Neutrophil (primary cell): ENCODE results near the gene DISP2.

Experiments used
- H3K27ac ChIP-seq: fragments of 200-600 bp; sonication (generic); 2 replicates; pipeline ENCODE4 v1.5.1; 2016; ENCODE audit warnings: mild to moderate bottlenecking, moderate library complexity
- H3K27me3 ChIP-seq: fragments of 200-600 bp; sonication (generic); 2 replicates; pipeline ENCODE4 v1.6.0; 2016; ENCODE audit warnings: mild to moderate bottlenecking
- H3K36me3 ChIP-seq: fragments of 200-600 bp; sonication (generic); 2 replicates; pipeline ENCODE4 v1.5.1; 2017
- H3K4me1 ChIP-seq, 2 experiments: fragments of 200-600 bp in 1 of 2; sonication (generic) in 1 of 2; 1 replicate in 1 of 2; 2 replicates in 1 of 2; pipeline versions ENCODE4 v1.5.1 to v1.6.1; 2013 to 2016; ENCODE audit warnings: low read depth in 1 of 2, low read length in 1 of 2, mild to moderate bottlenecking in 1 of 2, moderate library complexity in 1 of 2; ENCODE audit not compliant: control insufficient read depth in 1 of 2, insufficient read depth in 1 of 2
- H3K4me3 ChIP-seq, 2 experiments: fragments of 200-600 bp in 1 of 2; sonication (generic) in 1 of 2; 1 replicate in 1 of 2; 2 replicates in 1 of 2; pipeline ENCODE4 v1.5.1; 2013 to 2016; ENCODE audit warnings: low read depth in 1 of 2, low read length in 1 of 2, mild to moderate bottlenecking in 1 of 2, moderate library complexity in 1 of 2
- H3K9me3 ChIP-seq: fragments of 200-600 bp; sonication (generic); 2 replicates; pipeline ENCODE4 v1.5.1; 2016
- TF ChIP-seq, protein P1 (sequence below): fragments of 200-600 bp; sonication (generic); IDR thresholded peaks from 2 replicates; pipeline ENCODE4 v1.5.1; 2016; ENCODE audit warnings: antibody characterized with exemption

The DISP2 gene

DNA sequence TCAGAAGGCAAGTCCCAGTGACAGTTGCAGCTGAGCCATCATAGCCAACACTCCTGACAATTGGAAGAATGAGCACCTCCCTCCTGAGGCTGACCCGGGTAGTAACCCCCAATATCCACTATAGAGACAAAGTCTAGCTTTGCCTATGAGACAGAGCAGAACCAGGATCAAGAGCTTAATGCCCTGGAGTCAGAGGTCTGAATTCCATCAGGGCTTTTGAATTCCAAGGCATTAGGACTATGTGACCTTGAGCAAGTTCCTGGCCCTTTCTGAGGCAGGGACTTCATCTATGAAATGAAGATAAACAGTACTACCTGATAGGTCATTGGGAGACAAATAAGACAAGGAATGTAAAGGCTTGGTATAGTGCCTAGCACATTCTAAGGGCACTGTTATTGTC lies 37.6 kb upstream of the DISP2 start:
- H3K27me3 ChIP-seq, result peaks cover 5% of the 10 kb centered on the region
- TF ChIP-seq, protein P1, sequence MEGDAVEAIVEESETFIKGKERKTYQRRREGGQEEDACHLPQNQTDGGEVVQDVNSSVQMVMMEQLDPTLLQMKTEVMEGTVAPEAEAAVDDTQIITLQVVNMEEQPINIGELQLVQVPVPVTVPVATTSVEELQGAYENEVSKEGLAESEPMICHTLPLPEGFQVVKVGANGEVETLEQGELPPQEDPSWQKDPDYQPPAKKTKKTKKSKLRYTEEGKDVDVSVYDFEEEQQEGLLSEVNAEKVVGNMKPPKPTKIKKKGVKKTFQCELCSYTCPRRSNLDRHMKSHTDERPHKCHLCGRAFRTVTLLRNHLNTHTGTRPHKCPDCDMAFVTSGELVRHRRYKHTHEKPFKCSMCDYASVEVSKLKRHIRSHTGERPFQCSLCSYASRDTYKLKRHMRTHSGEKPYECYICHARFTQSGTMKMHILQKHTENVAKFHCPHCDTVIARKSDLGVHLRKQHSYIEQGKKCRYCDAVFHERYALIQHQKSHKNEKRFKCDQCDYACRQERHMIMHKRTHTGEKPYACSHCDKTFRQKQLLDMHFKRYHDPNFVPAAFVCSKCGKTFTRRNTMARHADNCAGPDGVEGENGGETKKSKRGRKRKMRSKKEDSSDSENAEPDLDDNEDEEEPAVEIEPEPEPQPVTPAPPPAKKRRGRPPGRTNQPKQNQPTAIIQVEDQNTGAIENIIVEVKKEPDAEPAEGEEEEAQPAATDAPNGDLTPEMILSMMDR, result no peak

DNA sequence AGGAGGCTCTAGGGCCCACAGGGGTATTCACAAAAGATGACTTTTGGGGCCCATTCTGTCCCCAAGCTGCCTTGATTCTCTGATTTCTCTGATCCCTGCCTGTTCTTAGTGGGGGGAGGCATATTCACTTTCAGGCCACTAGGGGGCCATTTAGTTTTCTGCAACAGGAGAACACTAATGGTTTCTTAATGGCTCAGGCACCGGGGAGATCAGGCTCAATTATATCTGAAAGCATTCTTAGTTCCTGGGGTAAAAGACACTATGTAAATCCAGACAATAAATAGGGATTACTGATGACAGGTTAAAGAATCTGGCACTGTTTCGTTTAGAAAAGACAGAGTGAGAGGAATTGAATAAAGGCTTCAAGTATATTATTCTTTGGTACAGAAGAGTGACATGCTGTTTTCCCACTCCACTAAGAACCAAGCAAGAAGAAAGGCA lies 37.1 kb upstream of the DISP2 start:
- peaks cover 27 to 38% of the 10 kb centered on the region in 2 experiments for H3K4me1 ChIP-seq
- H3K27ac ChIP-seq, result peak overlapping the region; percentile 22
- TF ChIP-seq, protein P1, result peak; percentile 93

More for the DNA sequence above, 37.6 kb upstream of the DISP2 start:
- Histone ChIP-seq H3K4me1 (peaks cover 21 to 33% of the 10 kb centered on the region in 2 experiments), H3K9me3 (no peaks in the 10 kb centered on the region), H3K36me3 (no peaks in the 10 kb centered on the region), H3K4me3 (no peak overlapping the region), H3K27ac (no peak overlapping the region)

DNA sequence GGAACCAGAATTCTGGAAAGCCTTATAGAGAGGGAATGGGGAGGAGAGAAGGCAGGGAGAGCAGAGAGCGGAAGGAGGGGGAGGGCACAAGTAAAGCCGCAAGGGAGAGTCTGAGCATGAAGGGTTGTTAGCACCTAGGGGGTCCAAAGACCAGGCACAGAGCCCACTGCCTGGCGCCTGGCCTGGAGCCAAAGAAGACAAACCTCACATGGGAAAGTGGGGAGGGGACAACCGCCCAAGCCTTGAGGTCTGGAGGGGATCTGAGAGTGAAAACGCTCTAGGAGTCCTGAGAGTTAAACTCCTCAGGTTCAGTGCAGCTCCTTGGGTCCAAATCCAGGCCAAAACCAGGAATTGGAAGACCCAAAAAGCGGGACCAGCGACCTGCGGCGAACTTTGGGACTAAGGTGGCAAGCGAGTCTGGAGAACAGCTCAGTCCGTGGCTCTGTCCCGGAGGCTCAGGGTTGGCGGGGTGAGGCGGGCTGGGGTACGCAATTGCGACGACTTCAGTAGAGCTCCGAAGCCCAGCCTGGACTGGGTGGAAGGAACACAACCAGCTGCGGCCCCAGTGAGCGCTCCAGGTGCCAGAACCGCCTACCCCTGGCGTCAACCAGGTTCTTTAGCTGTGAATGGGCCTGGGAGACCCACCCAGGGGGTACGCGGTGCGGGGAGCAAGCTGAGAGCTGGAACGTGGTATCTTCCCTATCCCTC lies 35.3 kb upstream of the DISP2 start:
- peak overlapping the region; percentile 59 to 76 for H3K4me3 ChIP-seq
- no peaks in the 10 kb centered on the region for H3K27me3 ChIP-seq
- peaks cover 18 to 36% of the 10 kb centered on the region in 2 experiments for H3K4me1 ChIP-seq
- H3K27ac ChIP-seq, result peak overlapping the region; percentile 86
- no peaks in the 10 kb centered on the region for H3K36me3 ChIP-seq
- TF ChIP-seq, protein P1, result no peak
- H3K9me3 ChIP-seq, result no peaks in the 10 kb centered on the region

More for the DNA sequence above, 37.1 kb upstream of the DISP2 start:
- Histone ChIP-seq H3K9me3 (no peaks in the 10 kb centered on the region), H3K27me3 (no peaks in the 10 kb centered on the region), H3K36me3 (no peaks in the 10 kb centered on the region), H3K4me3 (no peak overlapping the region)

DNA sequence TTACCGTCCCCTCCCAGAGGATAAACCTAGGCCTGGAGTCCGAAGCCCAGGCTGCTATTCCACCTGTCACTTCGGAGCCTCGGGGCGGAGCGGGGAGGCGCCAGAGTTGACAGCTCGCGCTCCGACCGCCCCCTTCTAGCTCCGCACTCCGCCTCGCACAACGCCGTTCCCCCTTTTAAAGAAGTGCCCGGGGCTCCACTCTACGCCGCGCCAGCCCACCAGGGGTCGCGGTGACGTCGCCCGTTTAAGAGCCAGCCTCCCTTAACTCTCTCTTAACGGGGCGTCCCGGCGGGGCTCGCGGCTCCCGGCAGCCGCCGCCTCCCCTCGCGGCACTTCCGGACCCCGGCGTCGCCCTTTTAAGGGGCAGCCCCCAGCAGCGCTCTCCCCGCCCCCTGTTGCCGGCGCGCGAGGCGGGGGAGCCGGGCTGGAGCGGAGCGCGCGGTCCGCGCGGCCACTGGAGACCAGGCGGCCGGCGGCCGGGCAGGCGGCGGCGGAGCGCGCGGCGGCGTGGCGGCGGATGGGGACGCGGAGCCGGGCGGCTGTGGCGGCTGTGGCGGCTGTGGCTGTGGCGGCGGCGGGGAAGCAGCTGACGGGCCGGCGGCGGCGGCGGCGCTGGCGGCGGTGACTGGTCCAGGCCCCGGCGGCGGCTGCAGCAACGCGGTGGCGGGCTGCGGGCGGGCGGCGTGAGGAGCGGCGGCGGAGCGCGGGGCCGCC lies 34.6 kb upstream of the DISP2 start, which contains the start of gene INAFM2:
INAFM2 (plus strand) TSS at position 454 of the 714 bp plus-strand sequence. CDS start 364 bp downstream, outside the sequence.
- Histone ChIP-seq H3K9me3 (no peaks in the 10 kb centered on the region), H3K36me3 (no peaks in the 10 kb centered on the region), H3K27ac (peak within 1 kb of the TSS; percentile 86), H3K4me1 (peaks cover 18 to 36% of the 10 kb centered on the region in 2 experiments), H3K4me3 (peak within 1 kb of the TSS; percentile 78 to 80), H3K27me3 (no peaks in the 10 kb centered on the region)
- TF ChIP-seq, protein P1, result peak; percentile 84

DNA sequence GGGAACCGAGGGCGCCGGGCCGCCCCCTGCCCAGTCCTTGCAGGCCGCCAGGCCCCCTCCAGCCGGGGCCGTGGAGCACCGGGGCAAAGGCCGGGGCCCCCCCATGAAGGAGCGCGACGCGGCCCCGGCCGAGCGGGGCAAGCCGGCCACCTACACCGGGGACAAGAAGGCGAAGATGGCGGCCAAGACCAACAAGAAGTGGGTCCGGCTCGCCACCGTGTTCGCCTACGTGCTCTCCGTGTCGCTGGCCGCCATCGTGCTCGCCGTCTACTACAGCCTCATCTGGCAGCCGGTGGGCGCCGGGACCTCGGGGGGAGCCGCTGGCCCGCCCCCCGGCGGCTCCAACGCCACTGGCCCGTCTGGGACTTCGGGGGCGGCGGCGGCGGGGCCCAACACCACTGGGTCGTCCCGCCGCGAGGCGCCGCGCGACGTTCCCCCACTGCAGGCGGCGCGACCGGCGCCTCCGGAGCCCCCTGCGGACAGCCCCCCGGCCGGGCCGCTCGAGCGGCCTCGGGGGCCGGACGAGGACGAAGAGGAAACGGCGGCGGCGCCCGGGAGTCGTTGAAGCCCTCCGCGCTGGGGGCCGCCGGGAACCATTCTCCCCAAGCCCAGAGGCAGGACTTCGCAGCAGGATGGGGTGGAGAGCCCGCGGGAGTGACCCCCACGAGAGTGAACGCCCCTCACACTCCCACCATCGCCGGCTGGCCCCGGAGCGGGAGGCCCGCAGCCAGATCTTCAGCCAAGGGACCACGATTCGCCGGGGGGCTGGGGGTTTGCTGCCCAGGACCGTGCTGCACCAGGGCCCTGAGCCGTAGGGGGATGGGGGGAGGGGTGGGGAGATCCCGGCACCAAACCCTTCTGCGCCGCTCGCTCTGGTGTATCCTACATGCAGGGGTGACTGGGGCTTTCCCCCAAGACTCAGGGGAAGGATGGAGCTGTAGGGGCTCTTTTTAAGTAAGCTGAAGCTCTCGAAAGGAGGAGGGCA lies 33.8 kb upstream of the DISP2 start:
- peak overlapping the region; percentile 86 for H3K27ac ChIP-seq
- no peaks in the 10 kb centered on the region for H3K9me3 ChIP-seq
- H3K4me1 ChIP-seq, result peaks cover 18 to 36% of the 10 kb centered on the region in 2 experiments
- peak overlapping the region; percentile 78 to 80 for H3K4me3 ChIP-seq
- TF ChIP-seq, protein P1, result no peak
- no peaks in the 10 kb centered on the region for H3K36me3 ChIP-seq
- no peaks in the 10 kb centered on the region for H3K27me3 ChIP-seq
